GM21529 (cell line): ENCODE results near the gene CEND1.
A peak's percentile ranks its signal among the peaks of the same experiment; 100 is the strongest.

ENCODE experiments used
- ATAC-seq: cut with Tn5 transposase; IDR thresholded peaks from one replicate; pipeline ENCODE4 v1.9.1; 2021; ENCODE audit not compliant: unreplicated experiment

CEND1 gene

GRCh38 chr11:813072-813455, 23.2 kb upstream of the CEND1 start:
- ATAC-seq = no peak

- no peak for ATAC-seq
These were observed 22.5 kb upstream of the CEND1 start for GRCh38 chr11:812390-812789.

GRCh38 chr11:811446-812245, 21.8 kb upstream of the CEND1 start:
- ATAC-seq = no peak

- ATAC-seq = no peak
These were observed 20.2 kb upstream of the CEND1 start for GRCh38 chr11:810040-810567.

GRCh38 chr11:809287-810039, 19.6 kb upstream of the CEND1 start, which contains the start of gene RPLP2:
Gene RPLP2 (plus strand): TSS chr11:809967. CDS start chr11:810235, 268 bp downstream.
- peak; percentile 72 for ATAC-seq

- ATAC-seq = peak; percentile 1
These were observed 18.8 kb upstream of the CEND1 start for GRCh38 chr11:808427-809286.

- no peak for ATAC-seq
These were observed 14.7 kb upstream of the CEND1 start for GRCh38 chr11:804599-804964.

GRCh38 chr11:803770-804598, 14.1 kb upstream of the CEND1 start:
- ATAC-seq = no peak

- ATAC-seq = no peak
These were observed 13.5 kb upstream of the CEND1 start for GRCh38 chr11:803467-803742.

GRCh38 chr11:802693-803466, 13.0 kb upstream of the CEND1 start:
- ATAC-seq = no peak

GRCh38 chr11:802018-802617, 12.2 kb upstream of the CEND1 start:
- no peak for ATAC-seq

GRCh38 chr11:801097-801780, 11.3 kb upstream of the CEND1 start:
- no peak for ATAC-seq

GRCh38 chr11:800473-800872, 10.6 kb upstream of the CEND1 start:
- ATAC-seq = no peak

GRCh38 chr11:799641-800316, 9.9 kb upstream of the CEND1 start:
- no peak for ATAC-seq

GRCh38 chr11:798093-798713, 8.3 kb upstream of the CEND1 start, which contains the start of gene SLC25A22:
Gene SLC25A22 (minus strand): TSS chr11:798281. CDS start chr11:795006, 3,275 bp downstream.
- ATAC-seq = peak; percentile 55

GRCh38 chr11:797296-798092, 7.6 kb upstream of the CEND1 start:
- ATAC-seq = peak; percentile 53
